ENCODE measurements around the gene OR2V1. TPM values are rescaled to one million over a fixed set of nuclear protein-coding genes. Genes with fewer than 3 reads are reported as not detected.
"Not testable (repeated sequence)": the region's sequence is repeated elsewhere in the genome, so short reads cannot be mapped to it uniquely, and the experiment has no call there.

The OR2V1 gene
- total RNA-seq, 6 experiments from 2014 or later = not detected

GRCh38 chr5:181161534-181162175 is 30.7 kb upstream of the OR2V1 start:
- Mint-ChIP-seq H3K36me3 (ENCODE audit: low read depth) (no peaks in the 10 kb centered on the region), H3K4me3 (peak overlapping the region; percentile 82), H3K4me1 (ENCODE audit: low read depth) (peaks cover 43% of the 10 kb centered on the region), H3K27ac (peak overlapping the region; percentile 99), H3K9me3 (no peaks in the 10 kb centered on the region), H3K27me3 (ENCODE audit: insufficient read depth) (peaks cover 7% of the 10 kb centered on the region)
- TF ChIP-seq CTCF (IDR thresholded peaks at IDR 0.05) = no peak
- no peak for DNase-seq

- not testable (repeated sequence) for H3K36me3 Mint-ChIP-seq (ENCODE audit: low read depth)
- peak overlapping the region; percentile 99 for H3K27ac Mint-ChIP-seq
Observed at GRCh38 chr5:181160755-181161533, 30.0 kb upstream of the OR2V1 start.

GRCh38 chr5:181160152-181160754 is 29.3 kb upstream of the OR2V1 start:
- TF ChIP-seq CTCF (IDR thresholded peaks at IDR 0.05) = no peak
- Mint-ChIP-seq H3K4me1 (ENCODE audit: low read depth) (peaks cover 41% of the 10 kb centered on the region), H3K27me3 (ENCODE audit: insufficient read depth) (peaks cover 7% of the 10 kb centered on the region), H3K9me3 (no peaks in the 10 kb centered on the region; the same call in 1 of the 2 replicates), H3K36me3 (ENCODE audit: low read depth) (no peaks in the 10 kb centered on the region), H3K4me3 (peak overlapping the region; percentile 82), H3K27ac (peak overlapping the region; percentile 97)
- peak; percentile 64 for DNase-seq

More at GRCh38 chr5:181160755-181161533, 30.0 kb upstream of the OR2V1 start:
- H3K9me3 Mint-ChIP-seq; H3K27me3 Mint-ChIP-seq (ENCODE audit: insufficient read depth): not testable (repeated sequence)
- peaks cover 41% of the 10 kb centered on the region for H3K4me1 Mint-ChIP-seq (ENCODE audit: low read depth)
- peak; percentile 79 for DNase-seq
- H3K4me3 Mint-ChIP-seq = peak overlapping the region; percentile 82

- Mint-ChIP-seq H3K27me3 (ENCODE audit: insufficient read depth) (peaks cover 7% of the 10 kb centered on the region), H3K36me3 (ENCODE audit: low read depth) (no peaks in the 10 kb centered on the region), H3K9me3 (no peaks in the 10 kb centered on the region; the same call in 1 of the 2 replicates), H3K27ac (peak overlapping the region; percentile 97), H3K4me3 (peak overlapping the region; percentile 70), H3K4me1 (ENCODE audit: low read depth) (peaks cover 41% of the 10 kb centered on the region)
- TF ChIP-seq CTCF (IDR thresholded peaks at IDR 0.05) = peak; percentile 95
- peak; percentile 78 for DNase-seq
Observed at GRCh38 chr5:181159286-181160151, 28.6 kb upstream of the OR2V1 start.

GRCh38 chr5:181158869-181159268 is 27.9 kb upstream of the OR2V1 start:
- Mint-ChIP-seq H3K9me3 (no peaks in the 10 kb centered on the region; the same call in 1 of the 2 replicates), H3K36me3 (ENCODE audit: low read depth) (no peaks in the 10 kb centered on the region), H3K27ac (no peak overlapping the region), H3K4me1 (ENCODE audit: low read depth) (peaks cover 42% of the 10 kb centered on the region), H3K4me3 (no peak overlapping the region), H3K27me3 (ENCODE audit: insufficient read depth) (peaks cover 7% of the 10 kb centered on the region)
- no peak for TF ChIP-seq CTCF (IDR thresholded peaks at IDR 0.05)
- DNase-seq = no peak
